Measurements from ENCODE around the gene NHLRC4.

The NHLRC4 gene

GRCh38 chr16:606656-607307, 40.0 kb downstream of the NHLRC4 start:
- no peak for DNase-seq

GRCh38 chr16:608019-608418, 41.2 kb downstream of the NHLRC4 start:
- no peak for DNase-seq

- no peak for DNase-seq
These were observed 42.5 kb downstream of the NHLRC4 start for GRCh38 chr16:609316-609715.

GRCh38 chr16:609984-610383, 43.2 kb downstream of the NHLRC4 start:
- no peak for DNase-seq

GRCh38 chr16:610513-611381, 43.9 kb downstream of the NHLRC4 start:
- DNase-seq = peak; percentile 55

GRCh38 chr16:615122-615521, 48.3 kb downstream of the NHLRC4 start:
- DNase-seq = no peak

- no peak for DNase-seq
These were observed 50.2 kb downstream of the NHLRC4 start for GRCh38 chr16:616733-617586.

- no peak for DNase-seq
These were observed 51.0 kb downstream of the NHLRC4 start for GRCh38 chr16:617855-618254.

All from CD4-positive, alpha-beta T cell treated with Interleukin-15 for 1 hour (primary cell).